K562 (cell line): Measurements from ENCODE around the gene IREB2. TPM values are rescaled to one million over a fixed set of nuclear protein-coding genes. Genes with fewer than 3 reads are reported as not detected.

ENCODE experiments used
- ATAC-seq: fragments of 200-7000 bp; cut with Tn5 transposase; 3 replicates; pipeline ENCODE4 v1.9.1; 2020; ENCODE audit warnings: moderate library complexity
- BruUV-seq: library from RNA; stranded (reverse); fragments of 400-500 nt; replicated peaks from 2 replicates; lab custom pipeline; 2021; lab: Mats Ljungman, UMichigan
- CTCF ChIA-PET: fragments of 300-600 bp; formaldehyde crosslinking; extraction: SDS; loops from one replicate; lab custom pipeline; 2021; ENCODE audit warnings: low intra/inter-chr PET ratio; lab: Yijun Ruan, JAX
- POLR2A ChIA-PET: fragments of 300-600, 350-650 bp; sonication (Branson Sonifier 250); formaldehyde crosslinking; extraction: SDS; loops from one replicate; lab custom pipeline; 2021; ENCODE audit warnings: antibody characterized with exemption, inconsistent platforms; lab: Yijun Ruan, JAX
- DNase-seq, 4 experiments: peaks; one replicate each; pipeline versions ENCODE4 v3.0.0 to v3.0.0-alpha.2; 2011 to 2018; ENCODE audit warnings: low spot score in 3 of 4, mixed read lengths in 3 of 4; ENCODE audit errors: extremely low read depth in 1 of 4
- FAIRE-seq: peaks from 2 replicates; lab custom pipeline; 2011; peaks lifted over from hg19 to GRCh38; lab: Jason Lieb, UNC
- H2AFZ ChIP-seq: 2 replicates; pipeline ENCODE4 v1.6.0; 2011; ENCODE audit warnings: low read depth, low read length, control low read depth, inconsistent platforms
- H3K27ac ChIP-seq: fragments of 200-600 bp; 3 replicates; pipeline ENCODE4 v1.8.0; 2011; ENCODE audit warnings: low read depth, mild to moderate bottlenecking, control low read depth, inconsistent platforms, low read length, moderate library complexity, mixed read lengths; ENCODE audit errors: extremely low read depth
- H3K27me3 ChIP-seq, 2 experiments: fragments of 300-600 bp in 1 of 2; 2 replicates in 1 of 2; 3 replicates in 1 of 2; pipeline versions ENCODE4 v1.6.0 to v1.8.0; 2011; ENCODE audit warnings: inconsistent platforms in 2 of 2, low read length in 2 of 2, mild to moderate bottlenecking in 1 of 2, mixed read lengths in 1 of 2, moderate library complexity in 1 of 2; ENCODE audit not compliant: control insufficient read depth in 2 of 2, insufficient read depth in 2 of 2
- H3K36me3 ChIP-seq: fragments of 300-600 bp; 3 replicates; pipeline ENCODE4 v1.8.0; 2011; ENCODE audit warnings: mild to moderate bottlenecking, low read length, inconsistent platforms; ENCODE audit not compliant: control insufficient read depth, insufficient read depth
- H3K4me1 ChIP-seq, 2 experiments: fragments of 200-600 bp in 1 of 2; replicated peaks in 1 of 2; 2 replicates in 1 of 2; 3 replicates in 1 of 2; pipeline versions ENCODE4 v1.5.1 to v1.8.0; 2011; ENCODE audit warnings: inconsistent platforms in 2 of 2, low read length in 2 of 2, mild to moderate bottlenecking in 1 of 2, mixed read lengths in 1 of 2, moderate library complexity in 1 of 2; ENCODE audit not compliant: control insufficient read depth in 2 of 2, insufficient read depth in 2 of 2
- H3K4me2 ChIP-seq: 2 replicates; pipeline ENCODE4 v1.6.1; 2011; ENCODE audit warnings: low read length, control low read depth, inconsistent platforms, mixed read lengths; ENCODE audit not compliant: insufficient read depth
- H3K4me3 ChIP-seq: fragments of 200-600 bp; sonication (generic), shearing (Covaris generic); 2 replicates; pipeline ENCODE4 v1.5.1; 2016; ENCODE audit warnings: control low read depth, inconsistent platforms
- H3K79me2 ChIP-seq: fragments of 200-600 bp; 3 replicates; pipeline ENCODE4 v1.8.0; 2011; ENCODE audit warnings: low read length, inconsistent platforms; ENCODE audit not compliant: control insufficient read depth, insufficient read depth
- H3K9ac ChIP-seq, 2 experiments: 2 replicates each; pipeline versions ENCODE4 v1.6.0 to v1.6.1; 2011; ENCODE audit warnings: low read depth in 2 of 2, low read length in 2 of 2, control low read depth in 1 of 2, inconsistent platforms in 1 of 2, mild to moderate bottlenecking in 1 of 2, mixed read lengths in 1 of 2; ENCODE audit not compliant: insufficient read depth in 1 of 2
- H3K9me1 ChIP-seq: one replicate; pipeline ENCODE4 v1.6.0; 2011; ENCODE audit warnings: inconsistent platforms, mild to moderate bottlenecking, low read length, moderate library complexity; ENCODE audit not compliant: control insufficient read depth, insufficient read depth
- H3K9me3 ChIP-seq: replicated peaks from 2 replicates; pipeline ENCODE4 v1.5.1; 2011; ENCODE audit warnings: low read depth, low read length, inconsistent platforms; ENCODE audit not compliant: control insufficient read depth, insufficient read depth
- H4K20me1 ChIP-seq: replicated peaks from 2 replicates; pipeline ENCODE4 v1.6.1; 2011; ENCODE audit warnings: low read length, inconsistent platforms, mixed read lengths; ENCODE audit not compliant: control insufficient read depth, insufficient read depth
- DPF2 ChIP-seq: fragments of 450-650 bp; IDR thresholded peaks from 2 replicates; pipeline ENCODE4 v1.6.1; 2016
- GTF2A2 ChIP-seq: IDR thresholded peaks from 2 replicates; pipeline ENCODE4 v1.6.1; 2016; ENCODE audit warnings: mild to moderate bottlenecking, missing genetic modification characterization, missing compliant biosample characterization
- HEY1 ChIP-seq: fragments of 250-450 bp; sonication (Bioruptor Pico); IDR thresholded peaks from 2 replicates; pipeline ENCODE4 v1.5.0; 2020; ENCODE audit warnings: mild to moderate bottlenecking, moderate library complexity, borderline replicate concordance
- HINFP ChIP-seq: fragments of 450-650 bp; conservative IDR thresholded peaks from 2 replicates; pipeline ENCODE4 v1.6.1; 2016; ENCODE audit warnings: missing genetic modification characterization, low read depth, mild to moderate bottlenecking, control low read depth, missing compliant biosample characterization
- ILF3 ChIP-seq: fragments of 450-650 bp; IDR thresholded peaks from 2 replicates; pipeline ENCODE4 v1.6.1; 2018; ENCODE audit warnings: antibody characterized with exemption, mild to moderate bottlenecking, moderate library complexity, borderline replicate concordance
- KDM5B ChIP-seq: fragments of 200-600 bp; sonication (generic); IDR thresholded peaks from 2 replicates; pipeline ENCODE4 v1.6.1; 2012; ENCODE audit warnings: low read depth, mild to moderate bottlenecking, moderate library complexity, low read length, control low read depth, inconsistent platforms; ENCODE audit not compliant: insufficient replicate concordance
- KLF13 ChIP-seq: fragments of 450-650 bp; IDR thresholded peaks from 2 replicates; pipeline ENCODE4 v1.6.1; 2016; ENCODE audit warnings: missing genetic modification characterization, low read depth, mild to moderate bottlenecking, missing compliant biosample characterization, moderate library complexity, borderline replicate concordance
- KLF6 ChIP-seq: fragments of 250-450 bp; sonication (Bioruptor Pico); IDR thresholded peaks from 2 replicates; pipeline ENCODE4 v1.4.0; 2020; ENCODE audit warnings: mild to moderate bottlenecking, moderate library complexity, borderline replicate concordance
- NR2C2 ChIP-seq, 2 experiments: fragments of 200-800 bp in 1 of 2; sonication (Bioruptor generic) in 1 of 2; sonication (generic) in 1 of 2; formaldehyde crosslinking in 1 of 2; IDR thresholded peaks; 2 replicates each; pipeline versions ENCODE4 v1.6.1 to v1.8.0; 2016 to 2022; ENCODE audit warnings: mild to moderate bottlenecking in 1 of 2, missing compliant biosample characterization in 1 of 2, missing genetic modification characterization in 1 of 2, missing genetic modification reagents in 1 of 2
- SMAD4 ChIP-seq: fragments of 250-450 bp; sonication (Bioruptor Pico); conservative IDR thresholded peaks from 2 replicates; pipeline ENCODE4 v1.8.0; 2021; ENCODE audit warnings: inconsistent platforms, mild to moderate bottlenecking, moderate library complexity
- SMC3 ChIP-seq: conservative IDR thresholded peaks from 2 replicates; pipeline ENCODE4 v1.6.1; 2011; ENCODE audit warnings: low read depth, low read length, improper control_type of control experiment; ENCODE audit not compliant: insufficient read depth
- SOX6 ChIP-seq: fragments of 450-650 bp; IDR thresholded peaks from 2 replicates; pipeline ENCODE4 v1.6.1; 2014; ENCODE audit warnings: mild to moderate bottlenecking
- TEAD2 ChIP-seq: fragments of 450-650 bp; IDR thresholded peaks from 2 replicates; pipeline ENCODE4 v1.6.1; 2016; ENCODE audit warnings: missing genetic modification characterization, control low read depth, missing compliant biosample characterization
- ZBTB43 ChIP-seq: sonication (generic); formaldehyde crosslinking; IDR thresholded peaks from 2 replicates; pipeline ENCODE4 v1.8.0; 2023; ENCODE audit warnings: mild to moderate bottlenecking, missing genetic modification reagents
- ZNF121 ChIP-seq: sonication (generic); formaldehyde crosslinking; conservative IDR thresholded peaks from 2 replicates; pipeline ENCODE4 v1.8.0; 2022; ENCODE audit warnings: missing genetic modification reagents
- ZNF384 ChIP-seq: IDR thresholded peaks from 2 replicates; pipeline ENCODE4 v1.6.1; 2012; ENCODE audit warnings: low read depth, low read length, improper control_type of control experiment
- ZNF507 ChIP-seq: conservative IDR thresholded peaks from 2 replicates; pipeline ENCODE4 v1.6.1; 2017; ENCODE audit warnings: missing genetic modification characterization, missing compliant biosample characterization
- ZNF76 ChIP-seq: fragments of 250-450 bp; sonication (Bioruptor Pico); IDR thresholded peaks from 2 replicates; pipeline ENCODE4 v1.4.0; 2020; ENCODE audit warnings: mild to moderate bottlenecking, moderate library complexity, borderline replicate concordance
- WGBS: fragments of 100-300 bp; shearing (Covaris generic); methylation state at CpG from one replicate; pipeline ENCODE4 v1.1.6; 2016; ENCODE audit warnings: low coverage, mixed read lengths; ENCODE audit not compliant: insufficient coverage; ENCODE audit errors: missing lambda C conversion rate; 5-methylcytosine and 5-hydroxymethylcytosine counted together
- in situ Hi-C: fragments of 300-500 bp; cut with MboI; formaldehyde crosslinking; loops from 4 replicates; pipeline ENCODE4 v1.15.0; 2018; ENCODE audit warnings: inconsistent platforms, mixed read lengths
- intact Hi-C: fragments of 100-400 bp; cut with micrococcal nuclease; formaldehyde crosslinking; loops from 2 replicates; pipeline ENCODE4 v1.14.2; 2022
- polyA plus RNA-seq, 8 experiments: library from polyadenylated mRNA; depleted of rRNA in 4 of 8; stranded (reverse) in 5 of 8; unstranded in 3 of 8; fragments of >200 nt; fragmentation: Nextera tagmentation in 2 of 8; fragmentation: Illumina TruSeq in 1 of 8; extraction: Ambion mirVana in 2 of 8; extraction: Trizol in 1 of 8; gene quantifications; 2 replicates each; pipeline versions ENCODE4 v1.2.1 to v1.2.3, GENCODE V29; 2011 to 2014; ENCODE audit warnings: inconsistent platforms in 1 of 8, missing spikeins in 1 of 8
- total RNA-seq, 7 experiments: library from RNA; depleted of rRNA in 6 of 7; stranded (reverse); fragments of >200 nt in 6 of 7; fragmentation: Illumina TruSeq in 2 of 7; extraction: Trizol in 2 of 7; gene quantifications; 2 replicates each; pipeline versions ENCODE4 v1.2.1 to v1.2.3, GENCODE V29; 2011 to 2021; ENCODE audit warnings: low replicate concordance in 1 of 7

The IREB2 gene
- total and polyA plus RNA-seq, 9 of the 15 experiments (the other 6 are each of a cell fraction or from before 2014, with no cell fraction given), result 16.8 to 61.7 (median 34.0) TPM

- POLR2A ChIA-PET, result interaction anchor here (0.7 to 2.4 kb wide), 5 partner anchors 11 to 127 kb away, joined by 3 to 16 read pairs (median 4); partner anchors contain the start of gene IREB2
- Histone ChIP-seq H3K36me3 (no peaks in the 10 kb centered on the region), H4K20me1 (no peaks in the 10 kb centered on the region; the same call in 1 of the 2 replicates), H3K27ac (no peak overlapping the region), H3K9me3 (no peaks in the 10 kb centered on the region), H3K9ac (no peak overlapping the region), H3K4me1 (no peaks in the 10 kb centered on the region; a peak in 2 of 5 replicates), H3K4me2 (no peak overlapping the region), H3K9me1 (no peaks in the 10 kb centered on the region), H3K27me3 (no peaks in the 10 kb centered on the region), H2AFZ (no peak overlapping the region), H3K79me2 (no peaks in the 10 kb centered on the region), H3K4me3 (no peak overlapping the region)
- intact Hi-C loops, result loop anchor here (2.0 kb wide), 1 partner anchor 114 kb away; no protein-coding TSS in a partner anchor
- FAIRE-seq (peak; percentile 93), DNase-seq (peak; percentile 67 to 73 (median 71)), ATAC-seq (peak; percentile 87)
- 18% methylated on average over 12 of the region's 12 CpGs for WGBS
- CTCF ChIA-PET, result no interaction called here
- in situ Hi-C loops, result no loop called here
- no TSS peak for BruUV-seq
- TF ChIP-seq SMAD4 (CRISPR knock-in tag) (no peak), ZNF507 (tag) (no peak), KLF6 (CRISPR knock-in tag) (no peak), ZNF384 (no peak), SMC3 (peak; percentile 60; the same call in 1 of the 2 replicates), NR2C2 (CRISPR knock-in tag; IDR thresholded peaks at IDR 0.05) (no peak), NR2C2 (tag; IDR thresholded peaks at IDR 0.05) (no peak), ZNF121 (peak; percentile 87), TEAD2 (tag) (no peak), GTF2A2 (tag) (no peak), DPF2 (no peak), ILF3 (no peak), KDM5B (no peak), ZNF76 (CRISPR knock-in tag) (no peak), KLF13 (tag) (no peak), SOX6 (0 out of 2 replicates have a peak, but pooled peaks have one; percentile 46), HINFP (no peak), ZBTB43 (no peak), HEY1 (CRISPR knock-in tag) (no peak)
Observed at GRCh38 chr15:78422571-78423340, 15.3 kb upstream of the IREB2 start.
